Nephron (organoid): ENCODE measurements around the gene HOXA7.

Experiments used
- H3K27ac Mint-ChIP-seq, 3 experiments: 2 replicates each; pipeline ENCODE4 v1.8.0; 2020; ENCODE audit warnings: mixed read lengths in 3 of 3, mild to moderate bottlenecking in 2 of 3, moderate library complexity in 1 of 3
- H3K27me3 Mint-ChIP-seq: 2 replicates; pipeline ENCODE4 v1.8.0; 2021; ENCODE audit warnings: low read depth, mild to moderate bottlenecking, moderate library complexity, mixed read lengths
- H3K36me3 Mint-ChIP-seq: 2 replicates; pipeline ENCODE4 v1.8.0; 2020; ENCODE audit warnings: low read depth, mixed read lengths
- H3K4me1 Mint-ChIP-seq: 2 replicates; pipeline ENCODE4 v1.8.0; 2020; ENCODE audit warnings: mixed read lengths
- H3K4me3 Mint-ChIP-seq, 3 experiments: 2 replicates each; pipeline ENCODE4 v1.8.0; 2020; ENCODE audit warnings: mild to moderate bottlenecking in 3 of 3, mixed read lengths in 3 of 3, moderate library complexity in 2 of 3
- H3K9me3 Mint-ChIP-seq: 2 replicates; pipeline ENCODE4 v1.8.0; 2020; ENCODE audit warnings: mixed read lengths
- TF ChIP-seq, protein P1 (sequence below), 3 experiments: fragments of 200-600 bp; sonication (generic); IDR thresholded peaks; one replicate each; pipeline ENCODE4 v1.5.0; 2021; ENCODE audit warnings: antibody characterized with exemption in 3 of 3; ENCODE audit not compliant: unreplicated experiment in 3 of 3

The HOXA7 gene

DNA sequence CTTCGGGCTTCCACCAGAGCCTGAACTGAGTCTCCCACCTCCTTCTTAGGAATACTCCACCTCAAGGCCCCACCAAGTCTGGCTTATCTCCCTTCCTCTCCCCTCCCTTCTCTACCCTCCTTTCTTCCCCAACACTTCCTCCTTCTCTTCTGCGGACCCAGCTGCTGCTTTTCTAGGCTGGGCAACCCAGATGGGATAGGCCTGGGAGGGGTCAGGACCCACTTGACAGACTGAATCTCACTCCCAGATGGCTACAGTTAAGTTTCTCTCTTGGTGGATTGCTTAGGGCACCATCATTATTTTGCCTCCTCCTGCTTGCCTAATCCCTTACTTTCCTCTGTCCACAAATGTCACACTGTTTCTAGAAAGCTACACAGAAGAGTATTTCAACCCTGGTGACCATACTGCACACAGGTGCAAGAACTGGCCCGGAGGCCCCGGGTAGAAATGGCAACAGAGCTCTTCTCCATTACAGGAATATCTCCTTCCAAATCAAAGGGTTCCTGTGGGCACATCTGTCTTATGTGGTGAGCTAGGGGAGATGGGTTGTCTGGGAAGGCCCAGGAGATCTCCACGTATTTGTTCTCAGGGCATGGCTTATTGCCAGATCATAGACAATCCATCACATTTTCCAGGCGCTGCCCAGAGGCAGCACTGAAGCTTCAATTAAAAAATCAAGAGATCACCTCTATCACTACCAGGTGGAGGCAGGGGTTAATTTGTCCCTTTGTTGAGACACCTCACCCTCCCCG, 33.7 kb upstream of the HOXA7 start:
- H3K4me1 Mint-ChIP-seq = peaks cover 42% of the 10 kb centered on the region
- no peaks in the 10 kb centered on the region for H3K36me3 Mint-ChIP-seq

GRCh38 chr7:27189295-27189996, 33.0 kb upstream of the HOXA7 start:
- Mint-ChIP-seq H3K4me1 (peaks cover 47% of the 10 kb centered on the region), H3K27me3 (peaks cover 100% of the 10 kb centered on the region), H3K27ac (peak overlapping the region in 1 of 3 experiments; percentile 97), H3K4me3 (peak overlapping the region; percentile 55 to 92 (median 71)), H3K36me3 (no peaks in the 10 kb centered on the region), H3K9me3 (no peaks in the 10 kb centered on the region)
- TF ChIP-seq, protein P1, sequence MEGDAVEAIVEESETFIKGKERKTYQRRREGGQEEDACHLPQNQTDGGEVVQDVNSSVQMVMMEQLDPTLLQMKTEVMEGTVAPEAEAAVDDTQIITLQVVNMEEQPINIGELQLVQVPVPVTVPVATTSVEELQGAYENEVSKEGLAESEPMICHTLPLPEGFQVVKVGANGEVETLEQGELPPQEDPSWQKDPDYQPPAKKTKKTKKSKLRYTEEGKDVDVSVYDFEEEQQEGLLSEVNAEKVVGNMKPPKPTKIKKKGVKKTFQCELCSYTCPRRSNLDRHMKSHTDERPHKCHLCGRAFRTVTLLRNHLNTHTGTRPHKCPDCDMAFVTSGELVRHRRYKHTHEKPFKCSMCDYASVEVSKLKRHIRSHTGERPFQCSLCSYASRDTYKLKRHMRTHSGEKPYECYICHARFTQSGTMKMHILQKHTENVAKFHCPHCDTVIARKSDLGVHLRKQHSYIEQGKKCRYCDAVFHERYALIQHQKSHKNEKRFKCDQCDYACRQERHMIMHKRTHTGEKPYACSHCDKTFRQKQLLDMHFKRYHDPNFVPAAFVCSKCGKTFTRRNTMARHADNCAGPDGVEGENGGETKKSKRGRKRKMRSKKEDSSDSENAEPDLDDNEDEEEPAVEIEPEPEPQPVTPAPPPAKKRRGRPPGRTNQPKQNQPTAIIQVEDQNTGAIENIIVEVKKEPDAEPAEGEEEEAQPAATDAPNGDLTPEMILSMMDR (IDR thresholded peaks at IDR 0.05; ENCODE audit: unreplicated experiment in 3 of 3) = no peak

More for the DNA sequence above, 33.7 kb upstream of the HOXA7 start:
- Mint-ChIP-seq H3K27ac (peak overlapping the region in 2 of 3 experiments; percentile 3 to 97), H3K27me3 (peaks cover 100% of the 10 kb centered on the region), H3K9me3 (no peaks in the 10 kb centered on the region), H3K4me3 (peak overlapping the region; percentile 56 to 92 (median 71))
- TF ChIP-seq, protein P1 (IDR thresholded peaks at IDR 0.05; ENCODE audit: unreplicated experiment in 3 of 3) = no peak

GRCh38 chr7:27188386-27189294, 32.2 kb upstream of the HOXA7 start:
- no peaks in the 10 kb centered on the region for H3K36me3 Mint-ChIP-seq
- peak overlapping the region; percentile 53 to 97 (median 78) for H3K27ac Mint-ChIP-seq
- peaks cover 100% of the 10 kb centered on the region for H3K27me3 Mint-ChIP-seq
- TF ChIP-seq, protein P1 (IDR thresholded peaks at IDR 0.05; ENCODE audit: unreplicated experiment in 3 of 3) = no peak
- H3K4me1 Mint-ChIP-seq = peaks cover 43% of the 10 kb centered on the region
- peak overlapping the region; percentile 71 to 92 (median 79) for H3K4me3 Mint-ChIP-seq
- H3K9me3 Mint-ChIP-seq = no peaks in the 10 kb centered on the region

GRCh38 chr7:27187475-27188385, 31.3 kb upstream of the HOXA7 start:
- peak overlapping the region; percentile 53 to 97 (median 78) for H3K27ac Mint-ChIP-seq
- H3K9me3 Mint-ChIP-seq = no peaks in the 10 kb centered on the region
- peaks cover 41% of the 10 kb centered on the region for H3K4me1 Mint-ChIP-seq
- H3K27me3 Mint-ChIP-seq = peaks cover 100% of the 10 kb centered on the region
- no peaks in the 10 kb centered on the region for H3K36me3 Mint-ChIP-seq
- H3K4me3 Mint-ChIP-seq = peak overlapping the region; percentile 71 to 92 (median 79)
- TF ChIP-seq, protein P1 (IDR thresholded peaks at IDR 0.05; ENCODE audit: unreplicated experiment in 3 of 3) = no peak
